HepG2 (cell line): ENCODE results near the gene HPCAL1. TPM values are rescaled to one million over a fixed set of nuclear protein-coding genes. Genes with fewer than 3 reads are reported as not detected.
A peak's percentile ranks its signal among the peaks of the same experiment; 100 is the strongest.

Experiments used
- BCL6 ChIP-seq: IDR thresholded peaks from 2 replicates; pipeline ENCODE4 v1.6.1; 2016; ENCODE audit warnings: missing genetic modification reagents, missing compliant biosample characterization
- DPF2 ChIP-seq: sonication (generic); formaldehyde crosslinking; IDR thresholded peaks from 2 replicates; pipeline ENCODE4 v1.4.0; 2020; ENCODE audit warnings: mild to moderate bottlenecking, low read depth, missing genetic modification reagents, borderline replicate concordance
- GATA4 ChIP-seq: sonication (generic); IDR thresholded peaks from 2 replicates; pipeline ENCODE4 v1.6.1; 2016; ENCODE audit warnings: antibody characterized with exemption, low read depth, borderline replicate concordance
- IKZF5 ChIP-seq: IDR thresholded peaks from 2 replicates; pipeline ENCODE4 v1.6.1; 2018; ENCODE audit warnings: missing genetic modification reagents, mild to moderate bottlenecking, missing compliant biosample characterization
- KAT8 ChIP-seq: IDR thresholded peaks from 2 replicates; pipeline ENCODE4 v1.6.1; 2016; ENCODE audit warnings: missing genetic modification reagents, missing compliant biosample characterization
- MED1 ChIP-seq: sonication (generic); formaldehyde crosslinking; IDR thresholded peaks from 2 replicates; pipeline ENCODE4 v1.4.0; 2020; ENCODE audit warnings: missing genetic modification reagents
- MXI1 ChIP-seq: IDR thresholded peaks from 3 replicates; pipeline ENCODE4 v1.6.1; 2012; ENCODE audit warnings: low read depth, low read length, inconsistent platforms, borderline replicate concordance
- NAIF1 ChIP-seq: sonication (generic); formaldehyde crosslinking; IDR thresholded peaks from 2 replicates; pipeline ENCODE4 v1.5.0; 2020; ENCODE audit warnings: mild to moderate bottlenecking, missing genetic modification reagents, borderline replicate concordance
- NCOR1 ChIP-seq: fragments of 200-600 bp; sonication (generic); IDR thresholded peaks from 2 replicates; pipeline ENCODE4 v1.7.0; 2017; ENCODE audit warnings: antibody characterized with exemption, low read length, borderline replicate concordance
- PRPF4 ChIP-seq: fragments of 200-400 bp; formaldehyde crosslinking; IDR thresholded peaks from 2 replicates; pipeline ENCODE4 v1.6.1; 2016; ENCODE audit warnings: low read length, low read depth; ENCODE audit not compliant: poor library complexity, severe bottlenecking
- PTBP1 ChIP-seq: fragments of 200-400 bp; formaldehyde crosslinking; IDR thresholded peaks from 2 replicates; pipeline ENCODE4 v1.6.1; 2018; ENCODE audit warnings: low read length, low read depth; ENCODE audit not compliant: poor library complexity, severe bottlenecking
- TFDP2 ChIP-seq: sonication (generic); formaldehyde crosslinking; IDR thresholded peaks from 2 replicates; pipeline ENCODE4 v1.4.0; 2020; ENCODE audit warnings: missing genetic modification reagents
- THRA ChIP-seq: sonication (generic); formaldehyde crosslinking; IDR thresholded peaks from 2 replicates; pipeline ENCODE4 v1.4.0; 2020; ENCODE audit warnings: missing genetic modification reagents, borderline replicate concordance
- ZBTB38 ChIP-seq: sonication (generic); formaldehyde crosslinking; IDR thresholded peaks from 2 replicates; pipeline ENCODE4 v1.5.1; 2020; ENCODE audit warnings: mild to moderate bottlenecking, missing genetic modification reagents
- ZFP36L2 ChIP-seq: sonication (generic); formaldehyde crosslinking; IDR thresholded peaks from 2 replicates; pipeline ENCODE4 v1.4.0; 2020; ENCODE audit warnings: missing genetic modification reagents
- ZFP37 ChIP-seq: sonication (generic); formaldehyde crosslinking; IDR thresholded peaks from 2 replicates; pipeline ENCODE4 v1.4.0; 2020; ENCODE audit warnings: missing genetic modification reagents, borderline replicate concordance
- ZNF138 ChIP-seq: sonication (generic); formaldehyde crosslinking; IDR thresholded peaks from 2 replicates; pipeline ENCODE4 v1.5.0; 2020; ENCODE audit warnings: mild to moderate bottlenecking, low read depth, missing genetic modification reagents
- ZNF3 ChIP-seq: IDR thresholded peaks from 2 replicates; pipeline ENCODE4 v1.7.0; 2017; ENCODE audit warnings: inconsistent platforms
- ZNF580 ChIP-seq: IDR thresholded peaks from 2 replicates; pipeline ENCODE4 v1.6.1; 2016; ENCODE audit warnings: low read depth, borderline replicate concordance
- ZNF605 ChIP-seq: sonication (generic); formaldehyde crosslinking; IDR thresholded peaks from 2 replicates; pipeline ENCODE4 v1.8.0; 2022; ENCODE audit warnings: mild to moderate bottlenecking, missing genetic modification reagents
- ZNF639 ChIP-seq: conservative IDR thresholded peaks from 2 replicates; pipeline ENCODE4 v1.6.1; 2018; ENCODE audit warnings: missing genetic modification reagents
- ZSCAN21 ChIP-seq: sonication (generic); formaldehyde crosslinking; IDR thresholded peaks from 2 replicates; pipeline ENCODE4 v1.8.0; 2022; ENCODE audit warnings: mild to moderate bottlenecking, missing genetic modification reagents, moderate library complexity, borderline replicate concordance
- polyA plus RNA-seq, 8 experiments: library from polyadenylated mRNA; depleted of rRNA in 3 of 8; stranded (reverse) in 7 of 8; unstranded in 1 of 8; fragments of >200 nt; fragmentation: Illumina TruSeq in 4 of 8; extraction: Trizol in 4 of 8; gene quantifications; 2 replicates each; pipeline versions ENCODE4 v1.2.1 to v1.2.3, GENCODE V29; 2011 to 2016; ENCODE audit warnings: low read depth in 4 of 8, missing spikeins in 1 of 8, mixed read lengths in 1 of 8; ENCODE audit not compliant: insufficient read depth in 1 of 8
- total RNA-seq, 5 experiments: library from RNA; depleted of rRNA; stranded (reverse); fragments of >200 nt; fragmentation: Illumina TruSeq; extraction: Trizol; gene quantifications; 2 replicates each; pipeline ENCODE4 v1.2.3, GENCODE V29; 2016; ENCODE audit warnings: low read depth in 1 of 5

HPCAL1 gene
- total and polyA plus RNA-seq, 2 of the 13 experiments (the other 11 are each of a cell fraction or from before 2014, with no cell fraction given) = 29.5 to 29.9 TPM

GRCh38 chr2:10400978-10401951 lies 98.6 kb downstream of the HPCAL1 start (continued):
- peak; percentile 48; the same call in 1 of the 2 replicates for TF ChIP-seq DPF2
- 0 out of 2 replicates have a peak, but pooled peaks have one; percentile 15 for TF ChIP-seq ZNF138 (CRISPR knock-in tag)
- TF ChIP-seq ZFP37 = peak; percentile 23; the same call in 1 of the 2 replicates
- TF ChIP-seq MED1 (CRISPR knock-in tag) = peak; percentile 78
- no peak for TF ChIP-seq GATA4
- peak; percentile 61; the same call in 1 of the 2 replicates for TF ChIP-seq ZSCAN21
- TF ChIP-seq THRA (CRISPR knock-in tag) = peak; percentile 90
- peak; percentile 42; the same call in 1 of the 2 replicates for TF ChIP-seq TFDP2 (CRISPR knock-in tag)
- TF ChIP-seq NAIF1 (CRISPR knock-in tag) = no peak
- TF ChIP-seq ZNF605 (CRISPR knock-in tag) = peak; percentile 80
- TF ChIP-seq KAT8 (CRISPR knock-in tag) = peak; percentile 71; the same call in 1 of the 2 replicates
- TF ChIP-seq ZNF639 (CRISPR knock-in tag) = 0 out of 2 replicates have a peak, but pooled peaks have one; percentile 34
- peak; percentile 71 for TF ChIP-seq NCOR1
- TF ChIP-seq PTBP1 = no peak
- TF ChIP-seq ZBTB38 (CRISPR knock-in tag) = peak; percentile 47; the same call in 1 of the 2 replicates
- TF ChIP-seq BCL6 = peak; percentile 86
- TF ChIP-seq IKZF5 (CRISPR knock-in tag) = peak; percentile 55; the same call in 1 of the 2 replicates
- TF ChIP-seq ZNF580 = peak; percentile 60; the same call in 1 of the 2 replicates
- TF ChIP-seq MXI1 = peak; percentile 48; the same call in 1 of the 3 replicates
- TF ChIP-seq ZFP36L2 (CRISPR knock-in tag) = no peak
- TF ChIP-seq ZNF3 = 0 out of 2 replicates have a peak, but pooled peaks have one; percentile 28
- TF ChIP-seq PRPF4 = no peak
